Stimulated activated CD8-positive, alpha-beta memory T cell treated with anti-CD3 and anti-CD28 coated beads, Interleukin-2, amount 100 ng/mL, for 1 hour (primary cell): ENCODE data around the gene ENTPD6.

Source experiments
- DNase-seq, 2 donors: peaks; one replicate each; pipeline ENCODE4 v3.0.0-alpha.2; 2020; ENCODE audit warnings: low read depth in 2 of 2

ENTPD6 gene

DNA sequence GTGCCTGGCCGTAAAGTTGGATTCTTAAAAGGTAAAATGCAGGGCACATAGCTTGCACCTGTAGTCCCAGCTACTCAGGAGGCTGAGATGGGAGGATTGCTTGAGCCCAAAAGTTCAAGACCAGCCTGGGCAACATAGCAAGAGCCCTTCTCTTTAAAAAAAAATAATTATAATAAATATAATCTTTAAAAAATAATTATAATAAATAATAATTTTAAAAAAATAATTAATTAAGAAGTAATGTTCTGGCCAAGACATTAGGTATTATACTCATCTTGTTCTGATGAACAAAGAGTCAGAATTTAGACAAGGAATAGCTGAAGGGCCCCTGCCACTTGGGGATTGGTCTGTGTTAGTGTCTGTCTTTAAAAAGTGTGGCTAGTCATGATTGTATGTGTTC, 13.9 kb downstream of the ENTPD6 start:
- no peak for DNase-seq

DNA sequence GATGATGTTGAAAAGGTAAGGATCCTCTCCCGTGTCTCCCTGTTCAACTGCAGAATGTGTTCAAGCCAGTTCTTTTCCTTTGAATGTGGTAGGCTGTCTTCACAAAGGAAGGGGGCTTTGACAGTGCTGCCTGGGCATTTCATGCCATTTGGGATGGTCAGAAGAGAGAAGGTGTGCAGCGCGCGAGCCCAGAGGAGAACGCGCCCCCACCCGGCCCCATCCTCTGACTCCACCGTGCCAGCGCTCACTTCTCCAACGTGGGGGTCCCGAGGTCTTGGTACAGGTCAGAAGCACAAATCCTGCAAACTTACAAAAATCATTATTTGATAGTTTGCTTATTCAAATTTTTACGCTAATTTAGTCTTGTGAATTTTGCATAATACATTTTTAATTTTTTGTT, 14.4 kb downstream of the ENTPD6 start:
- no peak for DNase-seq

DNA sequence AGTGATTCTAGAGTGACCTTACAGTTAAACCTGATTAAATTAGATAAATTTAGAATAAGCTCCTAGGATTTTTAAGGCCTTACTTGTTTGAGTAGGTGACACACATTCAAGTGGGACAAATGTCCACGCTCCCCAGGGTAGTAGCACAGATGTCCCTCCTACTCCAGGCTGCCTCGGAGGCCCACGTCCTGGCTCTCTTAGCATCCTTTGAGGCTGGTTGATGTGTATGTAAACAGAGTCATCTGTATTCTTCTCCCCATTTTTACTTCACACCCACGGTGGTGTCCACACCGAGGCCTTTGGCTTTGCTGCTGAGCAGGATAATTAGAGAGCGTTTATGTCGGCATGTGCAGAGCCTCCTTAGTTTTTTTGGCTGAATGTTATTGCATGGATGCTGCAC, 15.8 kb downstream of the ENTPD6 start:
- DNase-seq: no peak

DNA sequence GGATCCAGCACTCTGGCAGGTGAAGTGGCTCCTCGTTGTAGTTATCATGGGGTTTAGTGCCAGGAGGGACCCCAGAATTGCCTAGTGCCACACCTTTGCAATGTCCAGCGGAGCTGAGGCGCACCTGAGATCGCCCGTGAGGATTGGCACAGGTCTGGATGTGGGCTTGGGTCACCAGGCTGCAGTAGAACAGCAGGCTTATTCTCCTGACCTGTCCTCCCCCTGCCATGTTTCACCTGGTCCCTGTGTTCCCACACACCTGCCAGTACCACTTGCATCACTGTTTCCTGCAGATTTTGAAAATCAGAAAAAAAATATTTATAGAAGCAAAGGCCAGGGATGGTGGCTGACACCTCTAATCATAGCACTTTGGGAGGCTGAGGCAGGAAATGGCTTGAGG, 16.7 kb downstream of the ENTPD6 start:
- no peak for DNase-seq

DNA sequence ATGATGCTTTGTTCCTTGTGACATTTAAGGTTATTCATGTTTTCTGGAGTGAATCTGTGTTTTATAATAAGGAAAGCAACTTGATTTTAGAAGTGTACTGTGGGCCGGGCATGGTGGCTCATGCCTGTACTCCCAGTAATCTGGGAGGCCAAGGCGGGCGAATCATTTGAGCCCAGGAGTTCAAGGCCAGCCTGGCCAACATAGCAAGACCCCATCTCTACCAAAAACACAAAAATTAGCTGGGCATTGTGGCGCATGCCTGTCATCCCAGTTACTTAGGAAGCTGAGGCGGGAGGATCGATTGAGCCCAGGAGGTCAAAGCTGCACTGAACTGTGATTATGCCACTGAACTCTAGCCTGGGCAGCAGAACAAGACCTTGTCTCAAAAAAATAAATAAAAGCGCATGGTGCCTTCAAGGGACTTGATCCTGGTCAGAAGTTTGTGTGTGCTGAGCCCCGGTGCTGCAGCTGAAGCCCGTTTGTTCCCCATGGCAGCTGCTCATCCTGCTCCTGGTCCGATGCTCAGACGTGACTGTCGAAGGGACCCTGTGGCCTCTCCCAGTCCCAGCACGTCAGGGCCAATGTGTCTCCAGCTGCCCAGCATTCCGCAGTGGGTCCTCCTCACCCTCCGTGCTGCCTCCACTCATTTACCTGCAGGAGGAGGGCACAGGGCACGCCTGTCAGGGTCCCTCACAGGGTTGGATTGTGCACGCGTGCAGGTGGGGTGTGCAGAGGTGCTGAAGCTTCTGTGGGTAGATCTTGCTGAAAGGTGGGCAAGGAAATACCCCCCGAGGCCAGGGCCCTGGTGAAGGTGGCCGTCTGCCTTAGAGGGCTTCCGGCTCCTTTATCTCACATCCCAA, 18.3 kb downstream of the ENTPD6 start:
- DNase-seq: no peak

DNA sequence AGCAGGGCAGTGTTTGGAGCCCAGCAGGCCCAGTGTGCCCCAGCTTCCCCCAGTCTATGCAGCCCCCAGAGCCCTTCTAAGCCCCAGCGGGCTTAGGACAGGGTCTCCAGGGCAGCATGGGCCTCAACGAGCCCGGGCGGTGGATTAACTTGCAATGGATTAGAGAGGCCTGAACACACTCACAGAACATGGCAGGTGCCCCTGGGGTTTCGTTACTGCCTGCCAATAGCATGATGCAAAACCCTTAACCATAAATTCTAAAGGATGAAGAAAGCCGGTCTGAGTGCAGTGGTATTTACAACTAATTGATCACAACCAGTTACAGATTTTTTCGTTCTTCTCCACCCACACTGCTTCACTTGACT, 18.9 kb downstream of the ENTPD6 start:
- DNase-seq: no peak

DNA sequence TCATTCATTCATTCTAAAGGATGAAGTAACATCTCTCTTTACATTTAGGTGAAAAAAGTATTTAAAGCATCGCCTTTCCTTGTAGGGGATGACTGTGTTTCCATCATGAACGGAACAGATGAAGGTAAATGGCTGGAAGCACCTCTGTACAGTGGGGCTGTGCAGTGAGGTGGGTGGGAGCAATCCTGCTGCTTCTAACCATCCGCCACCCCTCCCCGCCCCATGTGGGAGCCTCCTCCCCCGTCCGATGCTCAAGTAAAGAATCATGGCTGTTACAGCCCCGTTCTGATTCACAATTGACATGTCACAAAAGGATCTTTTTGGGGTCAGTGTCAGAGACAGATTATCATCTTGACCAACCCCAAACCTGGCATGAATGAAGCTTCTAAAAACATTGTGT, 19.3 kb downstream of the ENTPD6 start:
- DNase-seq: no peak

DNA sequence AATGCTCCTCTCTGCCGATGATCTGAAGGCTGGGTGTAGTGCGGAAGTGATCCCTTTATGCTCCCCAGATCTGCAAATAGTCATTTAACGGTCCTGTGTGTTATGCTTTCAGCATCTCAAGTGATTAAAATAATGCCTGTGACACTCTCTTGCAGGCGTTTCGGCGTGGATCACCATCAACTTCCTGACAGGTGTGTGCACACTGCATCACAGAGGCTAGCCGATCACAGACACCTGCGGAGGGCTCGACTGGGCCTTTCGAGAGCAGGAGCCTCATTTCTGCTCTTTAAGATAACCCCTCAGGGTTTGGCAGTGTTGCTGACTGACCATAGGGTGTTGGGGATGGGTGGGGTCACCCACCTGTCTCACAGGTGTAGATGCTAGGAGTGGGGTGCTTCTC, 20.0 kb downstream of the ENTPD6 start:
- no peak for DNase-seq

DNA sequence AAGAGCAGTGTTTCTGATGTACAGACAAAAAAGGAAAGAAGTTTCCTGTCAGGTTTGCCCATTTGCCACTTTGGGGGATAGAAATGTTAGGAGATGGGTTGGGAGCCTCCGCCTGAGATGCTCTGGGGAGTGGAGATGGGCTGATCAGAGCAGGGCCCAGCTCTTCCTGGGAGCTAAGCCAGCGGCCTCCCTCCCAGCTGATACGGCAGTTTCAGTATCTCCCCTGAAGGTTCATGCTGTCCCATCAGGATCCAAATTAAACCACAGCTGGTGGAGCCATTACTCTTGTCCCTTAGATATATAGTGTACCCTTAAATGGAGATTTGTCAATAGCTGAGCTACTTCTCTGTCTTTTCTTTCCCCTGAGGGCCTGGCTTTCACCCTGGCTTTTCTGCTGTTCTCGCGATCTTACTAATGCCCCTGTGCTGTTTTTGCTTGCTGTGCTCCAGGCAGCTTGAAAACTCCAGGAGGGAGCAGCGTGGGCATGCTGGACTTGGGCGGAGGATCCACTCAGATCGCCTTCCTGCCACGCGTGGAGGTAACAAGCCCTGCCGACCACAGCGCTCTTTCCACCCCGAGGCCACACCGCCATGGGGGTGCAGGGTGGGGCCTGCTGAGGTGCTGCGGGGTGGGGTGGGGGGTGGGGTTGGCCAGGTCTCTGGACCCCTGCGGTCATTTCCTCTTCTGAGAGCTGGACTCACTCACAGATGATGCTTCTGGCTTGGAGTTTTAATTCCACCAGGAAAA, 20.9 kb downstream of the ENTPD6 start:
- DNase-seq: no peak

DNA sequence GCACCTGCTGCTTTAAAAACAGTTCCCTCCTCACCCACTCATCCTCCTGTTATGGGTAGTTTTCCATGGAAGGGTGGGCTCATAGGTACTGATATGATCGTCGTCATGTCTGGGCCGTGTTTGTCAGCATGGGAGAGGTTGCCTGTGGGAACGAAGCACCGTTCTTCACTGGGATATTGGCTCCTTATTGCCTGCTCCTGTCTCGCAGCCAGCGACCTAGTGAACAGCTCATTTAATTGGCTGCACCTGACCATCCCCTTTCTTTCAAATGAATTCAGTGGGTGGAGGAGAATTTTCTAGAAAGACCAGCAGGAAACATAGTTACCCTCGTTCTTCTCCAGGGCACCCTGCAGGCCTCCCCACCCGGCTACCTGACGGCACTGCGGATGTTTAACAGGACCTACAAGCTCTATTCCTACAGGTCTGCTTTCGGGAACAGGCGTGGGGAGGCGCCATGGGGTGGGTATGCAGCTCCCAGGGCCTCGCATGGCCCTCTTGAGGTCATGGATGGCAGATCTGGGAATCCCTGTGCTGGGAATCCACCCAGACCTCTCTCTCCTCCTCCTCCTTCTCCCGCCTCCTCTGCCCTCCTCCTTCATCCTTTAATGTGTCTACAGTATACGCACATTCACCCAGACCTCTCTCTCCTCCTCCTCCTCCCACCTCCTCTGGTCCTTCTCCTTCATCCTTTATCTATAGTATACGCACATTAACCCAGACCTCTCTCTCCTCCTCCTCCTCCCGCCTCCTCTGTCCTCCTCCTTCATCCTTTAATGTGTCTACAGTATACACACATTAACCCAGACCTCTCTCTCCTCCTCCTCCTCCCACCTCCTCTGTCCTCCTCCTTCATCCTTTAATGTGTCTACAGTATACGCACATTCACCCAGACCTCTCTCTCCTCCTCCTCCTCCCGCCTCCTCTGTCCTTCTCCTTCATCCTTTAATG, 21.9 kb downstream of the ENTPD6 start:
- no peak for DNase-seq

DNA sequence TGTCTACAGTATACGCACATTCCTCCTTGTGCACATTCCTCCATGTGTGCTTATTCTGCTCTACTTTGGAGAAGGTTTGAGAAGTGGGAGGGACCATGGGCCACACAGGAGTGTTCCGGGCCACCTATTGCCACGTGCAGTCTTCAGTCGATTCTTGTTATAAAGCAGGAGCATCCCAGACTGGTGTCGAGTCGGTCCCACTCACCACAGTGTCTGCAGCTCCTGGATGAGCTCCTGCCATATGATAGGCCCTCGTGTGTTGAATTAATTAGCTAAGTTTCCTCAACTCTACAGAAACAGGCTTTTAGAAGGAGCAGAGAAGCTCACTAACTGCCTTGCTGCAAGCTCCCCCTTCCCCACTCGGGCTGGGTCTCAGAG, 22.6 kb downstream of the ENTPD6 start:
- no peak for DNase-seq

DNA sequence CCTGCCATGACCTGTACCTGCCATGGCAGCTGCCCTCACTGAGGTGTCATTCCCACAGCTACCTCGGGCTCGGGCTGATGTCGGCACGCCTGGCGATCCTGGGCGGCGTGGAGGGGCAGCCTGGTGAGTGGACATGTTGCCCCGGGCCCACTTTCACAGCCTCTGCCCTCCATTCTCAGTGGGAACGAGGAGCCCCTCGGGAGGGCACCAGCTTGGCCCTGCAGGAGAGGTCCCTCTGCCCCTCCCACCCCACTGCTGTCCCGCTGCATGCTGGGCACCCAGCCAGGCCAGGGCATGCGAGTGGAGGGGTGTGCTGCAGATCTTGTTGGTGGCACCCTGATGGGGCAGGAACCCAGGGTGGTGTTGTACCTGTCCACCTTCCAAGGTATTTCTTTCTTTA, 23.0 kb downstream of the ENTPD6 start:
- no peak for DNase-seq

DNA sequence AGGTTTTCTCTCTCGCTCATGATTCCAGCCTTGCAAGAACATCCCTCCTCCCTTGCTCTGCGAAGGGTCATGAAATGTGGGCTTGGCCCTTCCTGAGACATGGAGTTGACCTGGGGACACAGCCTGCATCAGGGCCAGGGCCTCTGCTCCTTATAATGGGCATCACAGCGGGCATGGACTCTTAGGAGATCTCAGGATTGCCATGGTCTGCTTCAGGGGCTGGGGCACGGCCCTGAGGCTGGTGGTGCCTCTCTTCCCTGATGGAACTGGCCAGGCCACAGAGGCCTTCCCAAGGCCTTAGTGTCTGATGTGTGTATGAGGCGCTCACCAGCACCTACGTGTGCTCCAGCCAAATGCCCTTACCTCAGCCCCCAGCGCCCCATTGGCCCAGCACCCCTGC, 23.9 kb downstream of the ENTPD6 start:
- no peak for DNase-seq

DNA sequence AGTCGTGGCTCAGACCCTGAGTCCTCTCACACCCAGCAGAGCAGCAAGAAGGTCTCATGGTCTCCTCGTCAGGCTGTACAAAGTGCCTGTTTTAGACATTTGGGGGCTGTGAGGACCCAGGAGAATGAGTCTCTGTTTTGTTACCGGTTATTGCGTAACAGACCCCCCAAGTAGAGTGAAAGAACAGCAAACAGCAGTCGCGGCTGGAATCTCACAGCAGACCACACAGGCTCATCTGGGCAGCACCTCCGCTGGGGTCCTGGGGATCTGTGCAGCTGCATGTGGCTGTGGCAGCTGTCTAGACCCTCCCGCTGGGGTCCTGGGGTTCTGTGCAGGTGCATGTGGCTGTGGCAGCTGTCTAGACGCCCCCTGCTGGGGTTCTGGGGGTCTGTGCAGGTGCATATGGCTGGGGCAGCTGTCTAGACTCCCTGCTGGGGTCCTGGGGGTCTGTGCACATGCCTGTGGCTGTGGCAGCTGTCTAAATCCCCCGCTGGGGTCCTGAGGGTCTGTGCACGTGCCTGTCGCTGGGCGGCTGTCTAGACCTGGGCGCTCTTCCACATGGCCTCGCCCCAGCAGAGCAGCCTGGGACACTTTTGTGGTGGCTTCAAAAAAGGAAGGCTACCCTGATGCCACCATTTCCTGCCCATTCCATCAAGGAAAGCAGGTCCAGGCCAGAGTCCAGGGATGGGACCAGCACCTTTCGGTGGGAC, 24.7 kb downstream of the ENTPD6 start:
- no peak for DNase-seq

DNA sequence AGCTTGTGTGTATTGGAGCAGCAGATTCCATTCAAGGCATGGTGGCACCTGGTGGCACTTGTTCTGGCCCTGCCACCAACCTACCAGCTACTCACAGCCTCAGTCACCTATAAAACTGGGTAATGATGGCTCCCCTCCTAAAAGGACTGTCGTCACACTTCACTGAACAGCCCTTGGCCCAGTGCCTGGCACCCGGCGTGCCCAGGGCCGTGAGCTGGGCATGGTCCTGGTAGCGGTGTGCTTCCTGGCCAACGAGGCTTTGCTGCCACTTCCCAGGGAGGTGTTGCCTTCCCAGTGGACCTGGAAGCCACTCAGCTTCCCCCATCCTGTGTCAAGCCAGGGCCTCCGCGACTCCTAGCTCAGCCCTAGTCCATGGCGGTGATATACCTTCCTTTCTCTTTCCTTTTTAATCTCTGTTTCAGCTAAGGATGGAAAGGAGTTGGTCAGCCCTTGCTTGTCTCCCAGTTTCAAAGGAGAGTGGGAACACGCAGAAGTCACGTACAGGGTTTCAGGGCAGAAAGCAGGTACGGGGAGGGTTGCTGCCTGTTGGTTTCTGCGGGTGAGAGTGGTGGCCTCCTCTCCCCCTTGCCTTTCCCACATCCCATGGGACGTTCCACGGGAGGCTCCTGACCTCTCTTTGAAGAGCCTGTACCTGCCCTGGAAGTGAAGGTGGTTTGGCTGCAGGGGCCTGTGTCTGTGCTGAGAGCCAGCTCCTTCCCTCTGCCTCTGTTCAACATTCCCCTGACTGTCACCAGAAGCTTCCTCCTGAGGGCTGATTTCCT, 25.5 kb downstream of the ENTPD6 start:
- no peak for DNase-seq

DNA sequence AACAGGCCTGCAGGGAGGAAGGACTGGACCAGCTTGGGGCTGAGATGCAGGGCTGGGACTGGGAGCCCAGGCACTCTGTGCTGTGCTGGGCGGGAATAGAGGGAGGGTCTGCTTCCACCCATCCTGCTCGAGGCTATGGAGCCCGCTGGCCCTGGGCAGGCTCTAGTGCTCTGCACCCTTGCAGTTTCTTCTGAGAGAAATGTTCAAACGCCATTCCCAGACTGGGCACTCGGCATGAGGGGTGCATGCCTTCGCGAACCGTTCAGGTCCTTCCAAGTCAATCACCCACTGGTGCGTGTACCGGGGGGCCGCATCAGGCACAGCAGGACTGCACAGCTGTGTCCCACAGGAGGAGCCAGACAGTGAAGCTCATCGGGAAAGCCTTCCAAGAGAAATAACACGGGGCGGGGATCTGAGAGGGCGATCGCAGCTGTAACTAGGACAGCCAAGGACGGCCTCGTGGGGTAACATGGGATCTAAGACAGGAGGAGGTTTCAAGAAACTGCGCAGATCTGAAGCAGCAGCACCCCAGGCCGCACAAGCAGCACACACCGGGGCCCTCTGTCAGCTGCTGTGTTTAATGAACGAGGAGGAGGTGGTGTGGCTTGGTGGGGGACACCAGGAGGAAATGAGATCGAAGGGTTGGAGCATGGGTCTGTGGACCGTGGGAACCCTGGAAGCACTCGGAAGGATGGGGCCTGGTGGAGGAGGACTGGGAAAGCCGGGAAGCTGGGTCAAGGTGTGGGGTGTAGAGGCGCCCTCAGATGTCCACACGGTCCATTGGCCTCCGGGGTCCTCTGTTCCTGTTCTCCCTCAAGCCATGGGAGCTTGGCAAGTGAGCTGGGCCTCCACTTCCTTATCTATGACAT, 26.3 kb downstream of the ENTPD6 start:
- no peak for DNase-seq

DNA sequence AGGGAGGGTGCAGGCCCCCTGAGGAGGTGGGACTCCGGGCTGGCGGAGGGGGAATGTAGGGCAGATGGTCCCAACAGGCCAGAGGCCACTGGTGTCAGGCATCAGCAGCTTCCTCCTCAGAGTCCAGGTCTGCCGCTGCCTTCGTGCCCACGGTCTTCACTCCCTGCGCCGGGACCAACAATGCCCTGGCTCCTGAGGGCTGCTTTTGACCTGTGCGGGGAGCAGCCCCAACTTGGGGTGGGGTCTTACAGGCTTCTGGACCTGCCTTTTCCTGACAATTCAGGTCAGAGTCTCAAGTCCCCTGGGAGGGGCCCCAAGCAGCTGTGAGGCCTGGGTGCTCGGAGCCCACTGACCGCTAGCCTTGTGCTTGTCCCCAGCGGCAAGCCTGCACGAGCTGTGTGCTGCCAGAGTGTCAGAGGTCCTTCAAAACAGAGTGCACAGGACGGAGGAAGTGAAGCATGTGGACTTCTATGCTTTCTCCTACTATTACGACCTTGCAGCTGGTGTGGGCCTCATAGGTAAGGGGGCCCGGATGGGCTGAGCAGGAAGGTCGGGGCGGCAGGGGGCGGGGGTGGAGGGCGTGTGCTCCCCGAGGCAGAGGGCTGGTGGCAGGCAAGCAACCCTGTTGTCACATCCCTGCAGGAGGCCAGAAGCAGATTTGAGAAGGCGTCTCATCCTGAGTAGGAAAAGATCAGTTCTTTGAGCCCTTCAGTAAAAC, 27.1 kb downstream of the ENTPD6 start:
- DNase-seq: no peak

DNA sequence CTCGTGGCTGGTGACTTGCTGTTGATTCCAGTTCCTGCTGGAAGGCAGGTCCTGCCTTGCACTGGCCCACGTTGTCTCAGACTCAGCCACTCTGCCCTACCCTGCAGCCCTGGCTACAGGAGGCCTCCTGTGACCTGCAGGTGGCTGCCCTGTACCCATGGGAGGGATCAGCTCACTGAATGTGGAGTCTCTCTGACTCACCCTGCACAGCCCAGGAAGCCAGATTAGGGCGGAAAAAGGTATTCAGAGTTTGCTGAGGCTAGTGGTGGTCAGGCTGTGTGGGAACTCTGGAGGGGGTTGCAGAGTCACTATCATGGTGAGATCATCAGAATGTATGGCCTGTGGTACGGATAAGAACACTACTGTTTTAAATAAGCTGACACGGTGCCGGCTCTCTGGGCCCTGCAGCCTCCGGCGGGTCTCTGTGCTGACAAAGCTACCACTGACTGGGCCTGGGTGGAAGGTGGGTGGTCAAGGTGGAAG, 27.7 kb downstream of the ENTPD6 start:
- DNase-seq: no peak
